ENCODE measurements around the gene AREL1. TPM values are rescaled to one million over a fixed set of nuclear protein-coding genes. Genes with fewer than 3 reads are reported as not detected.

AREL1 gene
- total RNA-seq, 2 donors from 2014 or later, result 14.8 to 51.2 TPM

- intact Hi-C loops (cut with DNase I), result loop anchor here (5.0 to 10.0 kb wide), 3 partner anchors 46 to 252 kb away; partner anchors contain the start of gene YLPM1
- WGBS, result 69% methylated on average over 4 of the region's 4 CpGs
- DNase-seq (ENCODE audit: low spot score), result no peak
- TF ChIP-seq POLR2A (IDR thresholded peaks at IDR 0.05) (no peak), POLR2AphosphoS5 (IDR thresholded peaks at IDR 0.05) (no peak)
- TF ChIP-seq, protein P1, sequence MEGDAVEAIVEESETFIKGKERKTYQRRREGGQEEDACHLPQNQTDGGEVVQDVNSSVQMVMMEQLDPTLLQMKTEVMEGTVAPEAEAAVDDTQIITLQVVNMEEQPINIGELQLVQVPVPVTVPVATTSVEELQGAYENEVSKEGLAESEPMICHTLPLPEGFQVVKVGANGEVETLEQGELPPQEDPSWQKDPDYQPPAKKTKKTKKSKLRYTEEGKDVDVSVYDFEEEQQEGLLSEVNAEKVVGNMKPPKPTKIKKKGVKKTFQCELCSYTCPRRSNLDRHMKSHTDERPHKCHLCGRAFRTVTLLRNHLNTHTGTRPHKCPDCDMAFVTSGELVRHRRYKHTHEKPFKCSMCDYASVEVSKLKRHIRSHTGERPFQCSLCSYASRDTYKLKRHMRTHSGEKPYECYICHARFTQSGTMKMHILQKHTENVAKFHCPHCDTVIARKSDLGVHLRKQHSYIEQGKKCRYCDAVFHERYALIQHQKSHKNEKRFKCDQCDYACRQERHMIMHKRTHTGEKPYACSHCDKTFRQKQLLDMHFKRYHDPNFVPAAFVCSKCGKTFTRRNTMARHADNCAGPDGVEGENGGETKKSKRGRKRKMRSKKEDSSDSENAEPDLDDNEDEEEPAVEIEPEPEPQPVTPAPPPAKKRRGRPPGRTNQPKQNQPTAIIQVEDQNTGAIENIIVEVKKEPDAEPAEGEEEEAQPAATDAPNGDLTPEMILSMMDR (IDR thresholded peaks at IDR 0.05), result no peak
- Histone ChIP-seq H3K4me1 (replicated peaks) (no peaks in the 10 kb centered on the region), H3K4me3 (no peak overlapping the region), H3K27me3 (replicated peaks; ENCODE audit: insufficient read depth) (peaks cover 4% of the 10 kb centered on the region), H3K27ac (no peak overlapping the region), H3K36me3 (no peaks in the 10 kb centered on the region), H3K9me3 (no peaks in the 10 kb centered on the region)
Measured at GRCh38 chr14:74616507-74616906, 96.4 kb downstream of the AREL1 start.

GRCh38 chr14:74615735-74616134 is 97.1 kb downstream of the AREL1 start:
- no peak for DNase-seq (ENCODE audit: low spot score)
- TF ChIP-seq POLR2A (IDR thresholded peaks at IDR 0.05) (no peak), POLR2AphosphoS5 (IDR thresholded peaks at IDR 0.05) (no peak)
- TF ChIP-seq, protein P1 (IDR thresholded peaks at IDR 0.05), result no peak
- H3K27me3 ChIP-seq (replicated peaks; ENCODE audit: insufficient read depth), result peaks cover 4% of the 10 kb centered on the region
- H3K4me1 ChIP-seq (replicated peaks), result no peaks in the 10 kb centered on the region
- no peaks in the 10 kb centered on the region for H3K36me3 ChIP-seq
- no peaks in the 10 kb centered on the region for H3K9me3 ChIP-seq
- WGBS, result 90% methylated on average over 14 of the region's 14 CpGs
- intact Hi-C loops (cut with DNase I), result loop anchor here (5.0 to 10.0 kb wide), 3 partner anchors 47 to 251 kb away; partner anchors contain the start of gene YLPM1
- H3K27ac ChIP-seq, result no peak overlapping the region
- H3K4me3 ChIP-seq, result no peak overlapping the region

- H3K4me3 ChIP-seq, result no peak overlapping the region
- WGBS, result 64% methylated on average over 8 of the region's 8 CpGs
- no peaks in the 10 kb centered on the region for H3K4me1 ChIP-seq (replicated peaks)
- intact Hi-C loops (cut with DNase I), result loop anchor here (5.0 to 10.0 kb wide), 4 partner anchors 47 to 250 kb away; partner anchors contain the start of genes AREL1, FCF1 and YLPM1
- H3K27me3 ChIP-seq (replicated peaks; ENCODE audit: insufficient read depth), result peaks cover 4% of the 10 kb centered on the region
- H3K36me3 ChIP-seq, result no peaks in the 10 kb centered on the region
- H3K9me3 ChIP-seq, result no peaks in the 10 kb centered on the region
- no peak for DNase-seq (ENCODE audit: low spot score)
- H3K27ac ChIP-seq, result no peak overlapping the region
- TF ChIP-seq POLR2A (IDR thresholded peaks at IDR 0.05) (no peak), POLR2AphosphoS5 (IDR thresholded peaks at IDR 0.05) (no peak)
- TF ChIP-seq, protein P1 (IDR thresholded peaks at IDR 0.05), result no peak
Measured at GRCh38 chr14:74614508-74615495, 98.1 kb downstream of the AREL1 start.

GRCh38 chr14:74613211-74613914 is 99.5 kb downstream of the AREL1 start:
- TF ChIP-seq, protein P1 (IDR thresholded peaks at IDR 0.05), result no peak
- no peak for TF ChIP-seq POLR2AphosphoS5 (IDR thresholded peaks at IDR 0.05)
- TF ChIP-seq POLR2A (IDR thresholded peaks at IDR 0.05), result no peak
- intact Hi-C loops (cut with DNase I), result loop anchor here (2.0 to 10.0 kb wide), 4 partner anchors 99 to 249 kb away; partner anchors contain the start of genes AREL1, FCF1 and YLPM1
- no peaks in the 10 kb centered on the region for H3K9me3 ChIP-seq
- H3K27me3 ChIP-seq (replicated peaks; ENCODE audit: insufficient read depth), result peaks cover 4% of the 10 kb centered on the region
- DNase-seq (ENCODE audit: low spot score), result no peak
- no peaks in the 10 kb centered on the region for H3K36me3 ChIP-seq
- H3K4me1 ChIP-seq (replicated peaks), result no peaks in the 10 kb centered on the region
- H3K27ac ChIP-seq, result no peak overlapping the region
- 85% methylated on average over 16 of the region's 16 CpGs for WGBS
- H3K4me3 ChIP-seq, result no peak overlapping the region

All from prostate gland (tissue), 2 donors.